ENCODE results near the gene RNF224. TPM values are rescaled to one million over a fixed set of nuclear protein-coding genes. Genes with fewer than 3 reads are reported as not detected.

Gene RNF224
- total RNA-seq, 2 experiments from 2014 or later: not detected

GRCh38 chr9:137271696-137272076 lies 44.4 kb downstream of the RNF224 start:
- intact Hi-C loops (cut with micrococcal nuclease): no loop called here
- Mint-ChIP-seq H3K27me3 (ENCODE audit: low read depth) (no peaks in the 10 kb centered on the region), H3K4me1 (ENCODE audit: low read depth) (peaks cover 12% of the 10 kb centered on the region), H3K4me3 (no peak overlapping the region), H3K9me3 (no peaks in the 10 kb centered on the region), H3K36me3 (ENCODE audit: low read depth) (peaks cover 28% of the 10 kb centered on the region), H3K27ac (no peak overlapping the region)
- CTCF ChIA-PET: interaction anchor here (0.8 kb wide), 1 partner anchor 10 kb away, joined by 3 read pairs; no protein-coding TSS in a partner anchor
- no peak for DNase-seq

- CTCF ChIA-PET: interaction anchor here (0.9 kb wide), 1 partner anchor 10 kb away, joined by 3 read pairs; no protein-coding TSS in a partner anchor
- Mint-ChIP-seq H3K36me3 (ENCODE audit: low read depth) (peaks cover 23% of the 10 kb centered on the region), H3K4me3 (no peak overlapping the region), H3K27me3 (ENCODE audit: low read depth) (peaks cover 4% of the 10 kb centered on the region), H3K4me1 (ENCODE audit: low read depth) (peaks cover 17% of the 10 kb centered on the region), H3K27ac (no peak overlapping the region), H3K9me3 (no peaks in the 10 kb centered on the region)
- intact Hi-C loops (cut with micrococcal nuclease): no loop called here
- DNase-seq: no peak
These were observed 45.2 kb downstream of the RNF224 start for GRCh38 chr9:137272241-137273094.

- no peak overlapping the region for H3K27ac Mint-ChIP-seq
- peaks cover 19% of the 10 kb centered on the region for H3K36me3 Mint-ChIP-seq (ENCODE audit: low read depth)
- no peaks in the 10 kb centered on the region for H3K9me3 Mint-ChIP-seq
- no peak for DNase-seq
- no peak overlapping the region for H3K4me3 Mint-ChIP-seq
- intact Hi-C loops (cut with micrococcal nuclease): no loop called here
- peaks cover 4% of the 10 kb centered on the region for H3K27me3 Mint-ChIP-seq (ENCODE audit: low read depth)
- peaks cover 18% of the 10 kb centered on the region for H3K4me1 Mint-ChIP-seq (ENCODE audit: low read depth)
- CTCF ChIA-PET: interaction anchor here (0.6 to 0.9 kb wide), 2 partner anchors 11 to 149 kb away, joined by 3 read pairs; no protein-coding TSS in a partner anchor
These were observed 45.8 kb downstream of the RNF224 start for GRCh38 chr9:137273095-137273490.

GRCh38 chr9:137273611-137274320 lies 46.5 kb downstream of the RNF224 start:
- no peaks in the 10 kb centered on the region for H3K9me3 Mint-ChIP-seq
- CTCF ChIA-PET: interaction anchor here (0.6 to 1.2 kb wide), 2 partner anchors 13 to 148 kb away, joined by 3 read pairs; no protein-coding TSS in a partner anchor
- peaks cover 16% of the 10 kb centered on the region for H3K36me3 Mint-ChIP-seq (ENCODE audit: low read depth)
- peaks cover 4% of the 10 kb centered on the region for H3K27me3 Mint-ChIP-seq (ENCODE audit: low read depth)
- no peak overlapping the region for H3K27ac Mint-ChIP-seq
- H3K4me1 Mint-ChIP-seq (ENCODE audit: low read depth): peaks cover 18% of the 10 kb centered on the region
- DNase-seq: no peak
- intact Hi-C loops (cut with micrococcal nuclease): no loop called here
- H3K4me3 Mint-ChIP-seq: no peak overlapping the region

- Mint-ChIP-seq H3K4me1 (ENCODE audit: low read depth) (peaks cover 18% of the 10 kb centered on the region), H3K4me3 (no peak overlapping the region), H3K9me3 (no peaks in the 10 kb centered on the region), H3K36me3 (ENCODE audit: low read depth) (peaks cover 7% of the 10 kb centered on the region), H3K27me3 (ENCODE audit: low read depth) (peaks cover 4% of the 10 kb centered on the region), H3K27ac (no peak overlapping the region)
- CTCF ChIA-PET: interaction anchor here (1.2 kb wide), 1 partner anchor 11 kb away, joined by 3 read pairs; no protein-coding TSS in a partner anchor
- intact Hi-C loops (cut with micrococcal nuclease): no loop called here
- no peak for DNase-seq
These were observed 47.9 kb downstream of the RNF224 start for GRCh38 chr9:137275203-137275587.

GRCh38 chr9:137275588-137276472 lies 48.5 kb downstream of the RNF224 start:
- CTCF ChIA-PET: interaction anchor here (1.2 kb wide), 1 partner anchor 39 kb away, joined by 3 read pairs; no protein-coding TSS in a partner anchor
- no peak overlapping the region for H3K4me3 Mint-ChIP-seq
- peaks cover 4% of the 10 kb centered on the region for H3K27me3 Mint-ChIP-seq (ENCODE audit: low read depth)
- H3K27ac Mint-ChIP-seq: no peak overlapping the region
- H3K9me3 Mint-ChIP-seq: no peaks in the 10 kb centered on the region
- H3K4me1 Mint-ChIP-seq (ENCODE audit: low read depth): peaks cover 18% of the 10 kb centered on the region
- intact Hi-C loops (cut with micrococcal nuclease): no loop called here
- DNase-seq: no peak
- H3K36me3 Mint-ChIP-seq (ENCODE audit: low read depth): peaks cover 7% of the 10 kb centered on the region

- peaks cover 4% of the 10 kb centered on the region for H3K27me3 Mint-ChIP-seq (ENCODE audit: low read depth)
- no peak overlapping the region for H3K27ac Mint-ChIP-seq
- H3K9me3 Mint-ChIP-seq: no peaks in the 10 kb centered on the region
- no peaks in the 10 kb centered on the region for H3K36me3 Mint-ChIP-seq (ENCODE audit: low read depth)
- H3K4me1 Mint-ChIP-seq (ENCODE audit: low read depth): peaks cover 11% of the 10 kb centered on the region
- intact Hi-C loops (cut with micrococcal nuclease): no loop called here
- DNase-seq: no peak
- CTCF ChIA-PET: interaction anchor here (1.2 to 1.7 kb wide), 2 partner anchors 10 to 40 kb away, joined by 3 to 6 read pairs; no protein-coding TSS in a partner anchor
- H3K4me3 Mint-ChIP-seq: no peak overlapping the region
These were observed 49.4 kb downstream of the RNF224 start for GRCh38 chr9:137276473-137277328.

- Mint-ChIP-seq H3K27me3 (ENCODE audit: low read depth) (peaks cover 8% of the 10 kb centered on the region), H3K36me3 (ENCODE audit: low read depth) (no peaks in the 10 kb centered on the region), H3K9me3 (no peaks in the 10 kb centered on the region), H3K4me1 (ENCODE audit: low read depth) (peaks cover 11% of the 10 kb centered on the region), H3K4me3 (peak within 1 kb of the TSS; percentile 59), H3K27ac (no peak within 1 kb of the TSS)
- intact Hi-C loops (cut with micrococcal nuclease): no loop called here
- peak; percentile 61 for DNase-seq
- CTCF ChIA-PET: interaction anchor here (1.7 kb wide), 1 partner anchor 9 kb away, joined by 6 read pairs; no protein-coding TSS in a partner anchor
These were observed 50.2 kb downstream of the RNF224 start, which contains the start of gene TOR4A for GRCh38 chr9:137277329-137278041. Gene TOR4A, plus strand, starts transcription at chr9:137277726. Its CDS starts 964 bp downstream, at chr9:137278690.

- Mint-ChIP-seq H3K27me3 (ENCODE audit: low read depth) (peaks cover 11% of the 10 kb centered on the region), H3K36me3 (ENCODE audit: low read depth) (no peaks in the 10 kb centered on the region), H3K4me1 (ENCODE audit: low read depth) (peaks cover 11% of the 10 kb centered on the region), H3K4me3 (peak overlapping the region; percentile 59), H3K27ac (no peak overlapping the region), H3K9me3 (no peaks in the 10 kb centered on the region)
- no peak for DNase-seq
- CTCF ChIA-PET: interaction anchor here (1.7 kb wide), 1 partner anchor 9 kb away, joined by 6 read pairs; no protein-coding TSS in a partner anchor
- intact Hi-C loops (cut with micrococcal nuclease): no loop called here
These were observed 50.9 kb downstream of the RNF224 start for GRCh38 chr9:137278061-137278701.

All from activated naive CD4-positive, alpha-beta T cell treated with anti-CD3 and anti-CD28 coated beads for 36 hours (primary cell).